OCI-LY1 (cell line): ENCODE measurements around the gene EPHA2.

ENCODE experiments used
- H2AFZ ChIP-seq: fragments of 200-600 bp; sonication (generic), shearing (Covaris generic); 2 replicates; pipeline ENCODE4 v1.6.0; 2014; ENCODE audit warnings: antibody characterized with exemption, mild to moderate bottlenecking, low read length
- H3F3A ChIP-seq: fragments of 200-600 bp; sonication (generic), shearing (Covaris generic); 2 replicates; pipeline ENCODE4 v1.6.0; 2014; ENCODE audit warnings: mild to moderate bottlenecking, antibody characterized with exemption, low read length, moderate library complexity; ENCODE audit not compliant: insufficient read depth
- H3K27ac ChIP-seq: fragments of 200-600 bp; sonication (generic); 2 replicates; pipeline ENCODE4 v1.5.1; 2014; ENCODE audit warnings: low read length, mixed run types, mild to moderate bottlenecking, low read depth; ENCODE audit not compliant: poor library complexity, severe bottlenecking
- H3K27me3 ChIP-seq: fragments of 200-600 bp; sonication (generic); 2 replicates; pipeline ENCODE4 v1.6.0; 2014; ENCODE audit warnings: antibody characterized with exemption, mild to moderate bottlenecking, low read length, moderate library complexity; ENCODE audit not compliant: insufficient read depth
- H3K36me3 ChIP-seq: fragments of 200-600 bp; sonication (generic); 2 replicates; pipeline ENCODE4 v1.6.1; 2014; ENCODE audit warnings: mild to moderate bottlenecking, antibody characterized with exemption, low read length, moderate library complexity, mixed read lengths; ENCODE audit not compliant: insufficient read depth
- H3K4me1 ChIP-seq: fragments of 200-600 bp; sonication (generic); 2 replicates; pipeline ENCODE4 v1.5.1; 2014; ENCODE audit warnings: mild to moderate bottlenecking, low read length, moderate library complexity; ENCODE audit not compliant: insufficient read depth, severe bottlenecking
- H3K4me2 ChIP-seq: fragments of 200-600 bp; sonication (generic), shearing (Covaris generic); 2 replicates; pipeline ENCODE4 v1.6.1; 2014; ENCODE audit warnings: low read length
- H3K4me3 ChIP-seq: fragments of 200-600 bp; sonication (generic); 2 replicates; pipeline ENCODE4 v1.5.1; 2014; ENCODE audit warnings: low read length, low read depth, mild to moderate bottlenecking, mixed read lengths; ENCODE audit not compliant: poor library complexity, severe bottlenecking
- H3K79me2 ChIP-seq: fragments of 200-600 bp; shearing (Covaris generic); 2 replicates; pipeline ENCODE4 v1.6.1; 2016; ENCODE audit warnings: mixed run types, low read length, mixed read lengths; ENCODE audit not compliant: insufficient read depth
- H3K9ac ChIP-seq: fragments of 200-600 bp; sonication (generic), shearing (Covaris generic); 2 replicates; pipeline ENCODE4 v1.6.1; 2014; ENCODE audit warnings: mild to moderate bottlenecking, low read length, mixed read lengths
- H3K9me2 ChIP-seq: fragments of 200-600 bp; sonication (generic), shearing (Covaris generic); 2 replicates; pipeline ENCODE4 v1.6.1; 2014; ENCODE audit warnings: low read depth, mild to moderate bottlenecking, low read length, mixed read lengths
- H3K9me3 ChIP-seq: fragments of 200-600 bp; shearing (Covaris generic); 2 replicates; pipeline ENCODE4 v1.6.1; 2014; ENCODE audit warnings: low read length, mixed read lengths
- H4K20me1 ChIP-seq: fragments of 200-600 bp; sonication (generic), shearing (Covaris generic); 2 replicates; pipeline ENCODE4 v1.6.0; 2016; ENCODE audit warnings: mild to moderate bottlenecking, low read length; ENCODE audit not compliant: insufficient read depth
- CTCF ChIP-seq: fragments of 200-600 bp; sonication (generic), shearing (Covaris generic); IDR thresholded peaks from 2 replicates; pipeline ENCODE4 v1.5.1; 2017; ENCODE audit warnings: mild to moderate bottlenecking, antibody characterized with exemption, low read length, moderate library complexity, mixed read lengths
- EZH2 ChIP-seq: fragments of 200-600 bp; sonication (generic), shearing (Covaris generic); IDR thresholded peaks from 2 replicates; pipeline ENCODE4 v1.8.0; 2017; ENCODE audit warnings: borderline replicate concordance, mixed run types, mild to moderate bottlenecking, antibody characterized with exemption, low read length, moderate library complexity, mixed read lengths

EPHA2 gene

GRCh38 chr1:16116625-16117024, 39.2 kb downstream of the EPHA2 start:
- H4K20me1 ChIP-seq = no peaks in the 10 kb centered on the region
- H3K9ac ChIP-seq = no peak overlapping the region
- no peaks in the 10 kb centered on the region for H3K4me1 ChIP-seq
- no peaks in the 10 kb centered on the region for H3K9me2 ChIP-seq
- TF ChIP-seq EZH2 (no peak), CTCF (no peak)
- no peak overlapping the region for H3K4me2 ChIP-seq
- no peaks in the 10 kb centered on the region for H3K79me2 ChIP-seq
- no peak overlapping the region for H3K4me3 ChIP-seq
- no peaks in the 10 kb centered on the region for H3K9me3 ChIP-seq
- no peak overlapping the region for H2AFZ ChIP-seq
- H3F3A ChIP-seq = no peaks in the 10 kb centered on the region
- no peaks in the 10 kb centered on the region for H3K36me3 ChIP-seq
- no peak overlapping the region for H3K27ac ChIP-seq
- H3K27me3 ChIP-seq = peaks cover 3% of the 10 kb centered on the region; the same call in 1 of the 2 replicates

DNA sequence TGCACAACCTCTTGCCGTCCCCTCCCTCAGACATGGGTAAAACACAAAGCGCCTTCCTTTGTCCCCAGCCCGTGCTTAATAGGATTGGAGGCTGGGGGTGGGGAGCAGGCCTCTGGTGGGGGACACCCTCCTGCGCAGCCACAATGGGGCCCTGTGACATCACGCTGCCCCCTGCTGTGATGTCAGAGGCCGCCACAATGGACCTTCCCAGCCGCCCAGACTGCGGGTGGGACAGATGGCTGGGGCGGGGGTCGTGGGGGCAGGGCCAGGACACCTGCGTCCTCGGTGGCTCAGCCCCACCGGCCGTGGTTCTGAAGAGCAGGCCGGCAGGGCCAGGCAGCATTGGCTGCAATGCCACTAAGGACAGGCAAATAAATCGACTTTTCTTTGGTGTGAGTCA, 39.9 kb downstream of the EPHA2 start:
- Histone ChIP-seq H3K9me3 (no peaks in the 10 kb centered on the region), H2AFZ (no peak overlapping the region), H3K36me3 (no peaks in the 10 kb centered on the region), H3K79me2 (no peaks in the 10 kb centered on the region), H4K20me1 (no peaks in the 10 kb centered on the region), H3K9me2 (no peaks in the 10 kb centered on the region), H3K9ac (no peak overlapping the region), H3K27ac (no peak overlapping the region), H3K4me3 (no peak overlapping the region), H3K4me1 (no peaks in the 10 kb centered on the region), H3K4me2 (no peak overlapping the region), H3F3A (no peaks in the 10 kb centered on the region), H3K27me3 (peaks cover 3% of the 10 kb centered on the region; the same call in 1 of the 2 replicates)
- TF ChIP-seq EZH2 (no peak), CTCF (no peak)

DNA sequence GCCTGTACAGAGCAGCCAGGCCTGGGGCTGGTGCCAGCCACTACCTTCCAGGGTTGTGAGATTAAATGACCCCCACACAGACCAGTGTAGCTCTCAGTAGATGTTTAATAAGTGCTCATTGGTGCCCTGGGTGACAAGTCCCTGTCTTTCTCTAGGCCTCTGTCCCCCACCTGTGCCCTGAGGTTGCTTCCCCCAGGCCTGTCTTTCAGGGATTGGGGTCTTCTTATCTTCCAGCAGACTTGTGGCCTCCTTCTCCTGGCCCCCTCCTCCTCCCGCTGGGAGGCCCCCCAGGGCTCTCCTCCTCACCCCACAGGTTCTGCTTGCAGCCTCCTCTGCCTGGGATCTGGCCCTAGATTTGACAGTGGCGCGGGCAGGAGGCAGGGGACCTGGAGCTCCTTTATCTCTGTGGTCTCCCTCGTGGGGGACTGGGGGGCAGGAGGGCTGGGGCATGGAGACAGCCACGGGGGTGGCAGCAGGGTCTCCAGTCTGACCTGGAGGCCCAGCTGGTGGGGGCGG, 40.3 kb downstream of the EPHA2 start:
- H3K36me3 ChIP-seq = no peaks in the 10 kb centered on the region
- no peaks in the 10 kb centered on the region for H3F3A ChIP-seq
- no peak overlapping the region for H3K4me3 ChIP-seq
- H3K9ac ChIP-seq = no peak overlapping the region
- no peaks in the 10 kb centered on the region for H3K79me2 ChIP-seq
- H3K27ac ChIP-seq = no peak overlapping the region
- H3K4me2 ChIP-seq = no peak overlapping the region
- H3K4me1 ChIP-seq = no peaks in the 10 kb centered on the region
- no peaks in the 10 kb centered on the region; the same call in 1 of the 2 replicates for H3K27me3 ChIP-seq
- no peak overlapping the region for H2AFZ ChIP-seq
- H3K9me3 ChIP-seq = no peaks in the 10 kb centered on the region
- H4K20me1 ChIP-seq = no peaks in the 10 kb centered on the region
- TF ChIP-seq EZH2 (no peak), CTCF (no peak)
- H3K9me2 ChIP-seq = no peaks in the 10 kb centered on the region
